ENCODE measurements around the gene TAS2R39. TPM values are rescaled to one million over a fixed set of nuclear protein-coding genes. Genes with fewer than 3 reads are reported as not detected.

The TAS2R39 gene
- total RNA-seq, 1 experiment from 2014 or later, result not detected

DNA sequence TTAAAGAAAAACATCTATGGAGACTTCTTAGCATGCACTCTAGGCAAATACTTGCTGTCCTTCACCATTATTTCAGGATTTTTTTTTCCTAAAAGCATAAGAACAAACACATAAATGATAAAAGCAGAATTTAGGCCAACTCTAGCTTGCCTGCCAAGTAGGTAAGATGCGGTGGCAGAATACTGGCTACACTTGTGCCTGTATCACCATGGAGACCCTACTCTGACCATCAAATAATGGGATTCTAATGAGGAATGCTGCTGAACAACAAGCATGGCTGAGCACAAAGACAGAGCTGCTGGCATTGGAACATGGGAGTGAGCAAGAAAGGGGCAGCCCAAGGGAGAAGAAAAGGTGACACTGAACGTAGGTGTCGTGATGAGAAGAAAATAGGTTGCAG is 20.2 kb downstream of the TAS2R39 start:
- no peaks in the 10 kb centered on the region for H3K79me1 ChIP-seq (ENCODE audit: insufficient read depth, low read depth, low read length, poor library complexity, severe bottlenecking)
- no peak overlapping the region for H2AFZ ChIP-seq (ENCODE audit: low read length)
- no peak overlapping the region for H4K91ac ChIP-seq (ENCODE audit: insufficient read length, low read depth, low read length)
- H3K4ac ChIP-seq (ENCODE audit: low read depth, low read length), result no peak overlapping the region
- no peaks in the 10 kb centered on the region for H3K4me1 ChIP-seq (ENCODE audit: insufficient read depth, low read length)
- H4K5ac ChIP-seq (ENCODE audit: insufficient read length, low read depth, low read length), result peak overlapping the region; percentile 84
- H3K9me3 Mint-ChIP-seq, result peaks cover 0 to 3% of the 10 kb centered on the region in 2 experiments; a peak in 1 of 5 replicates
- no peaks in the 10 kb centered on the region for H3K27me3 ChIP-seq (ENCODE audit: insufficient read depth, low read length)
- H3K4me3 Mint-ChIP-seq, result no peak overlapping the region
- no peak overlapping the region for H3K27ac Mint-ChIP-seq
- peak overlapping the region; percentile 22 for H3K56ac ChIP-seq (ENCODE audit: insufficient read length, low read depth, low read length)
- no peaks in the 10 kb centered on the region for H3K23me2 ChIP-seq (ENCODE audit: insufficient read length, low read depth, low read length, poor library complexity, severe bottlenecking)
- no peak overlapping the region for H4K8ac ChIP-seq (replicated peaks; ENCODE audit: insufficient read length, low read depth, low read length)
- H3K18ac ChIP-seq (ENCODE audit: insufficient read length, low read depth, low read length), result no peak overlapping the region
- no peak overlapping the region for H2BK120ac ChIP-seq (ENCODE audit: low read depth, low read length, poor library complexity, severe bottlenecking)
- no peak overlapping the region for H3K4me2 ChIP-seq (ENCODE audit: insufficient read depth, insufficient read length, low read length)
- H3K4me1 Mint-ChIP-seq, result peaks cover 3 to 8% of the 10 kb centered on the region in 2 experiments; a peak in 3 of 4 replicates
- no CpG with 5 or more reads among the region's 3 CpGs for WGBS (ENCODE audit: extremely low coverage, insufficient read length, low lambda C conversion rate)
- no peaks in the 10 kb centered on the region; the same call in 1 of the 2 replicates for H3K27me3 Mint-ChIP-seq (ENCODE audit: low read depth)
- no peaks in the 10 kb centered on the region for H4K20me1 ChIP-seq (ENCODE audit: control insufficient read depth, insufficient read depth, insufficient read length)
- H2BK5ac ChIP-seq (ENCODE audit: insufficient read length, low read length), result no peak overlapping the region
- no peak overlapping the region for H2BK12ac ChIP-seq (ENCODE audit: insufficient read length, low read depth, low read length)
- no peak overlapping the region for H3K27ac ChIP-seq (ENCODE audit: insufficient read length, low read depth, low read length)
- no peak overlapping the region for H2BK20ac ChIP-seq (ENCODE audit: low read depth, low read length, poor library complexity, severe bottlenecking)
- H3K23ac ChIP-seq (ENCODE audit: insufficient read length, low read depth, low read length), result no peak overlapping the region
- H3K9me3 ChIP-seq (ENCODE audit: control insufficient read depth, low read depth, low read length), result no peaks in the 10 kb centered on the region
- H3K14ac ChIP-seq (ENCODE audit: insufficient read depth, low read length), result no peak overlapping the region
- H3K9ac ChIP-seq (ENCODE audit: extremely low read depth, insufficient read length, low read length), result no peak overlapping the region
- no peaks in the 10 kb centered on the region for H3K79me2 ChIP-seq (ENCODE audit: insufficient read depth, low read length)
- H2BK15ac ChIP-seq (ENCODE audit: low read depth, low read length), result 0 out of 2 replicates have a peak overlapping the region, but pooled peaks have one; percentile 85
- TF ChIP-seq, protein P1, sequence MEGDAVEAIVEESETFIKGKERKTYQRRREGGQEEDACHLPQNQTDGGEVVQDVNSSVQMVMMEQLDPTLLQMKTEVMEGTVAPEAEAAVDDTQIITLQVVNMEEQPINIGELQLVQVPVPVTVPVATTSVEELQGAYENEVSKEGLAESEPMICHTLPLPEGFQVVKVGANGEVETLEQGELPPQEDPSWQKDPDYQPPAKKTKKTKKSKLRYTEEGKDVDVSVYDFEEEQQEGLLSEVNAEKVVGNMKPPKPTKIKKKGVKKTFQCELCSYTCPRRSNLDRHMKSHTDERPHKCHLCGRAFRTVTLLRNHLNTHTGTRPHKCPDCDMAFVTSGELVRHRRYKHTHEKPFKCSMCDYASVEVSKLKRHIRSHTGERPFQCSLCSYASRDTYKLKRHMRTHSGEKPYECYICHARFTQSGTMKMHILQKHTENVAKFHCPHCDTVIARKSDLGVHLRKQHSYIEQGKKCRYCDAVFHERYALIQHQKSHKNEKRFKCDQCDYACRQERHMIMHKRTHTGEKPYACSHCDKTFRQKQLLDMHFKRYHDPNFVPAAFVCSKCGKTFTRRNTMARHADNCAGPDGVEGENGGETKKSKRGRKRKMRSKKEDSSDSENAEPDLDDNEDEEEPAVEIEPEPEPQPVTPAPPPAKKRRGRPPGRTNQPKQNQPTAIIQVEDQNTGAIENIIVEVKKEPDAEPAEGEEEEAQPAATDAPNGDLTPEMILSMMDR (conservative IDR thresholded peaks at IDR 0.05), result no peak
- DNase-seq, result no peak
- no peak overlapping the region for H2AK5ac ChIP-seq (ENCODE audit: insufficient read length, low read length)
- no peak overlapping the region for H3T11ph ChIP-seq (ENCODE audit: low read length)
- no peaks in the 10 kb centered on the region for H3K36me3 Mint-ChIP-seq (ENCODE audit: insufficient read depth in 1 of 3, low read depth in 3 of 3)

Data from H9 (cell line).